GM12892 (cell line): ENCODE data around the gene RALGPS1.

Experiments
- POLR2A ChIP-seq: IDR thresholded peaks from 2 replicates; pipeline ENCODE4 v1.6.1; 2011; ENCODE audit warnings: low read depth, low read length, control low read depth
- POLR2AphosphoS5 ChIP-seq: IDR thresholded peaks from 2 replicates; pipeline ENCODE4 v1.6.1; 2011; ENCODE audit warnings: low read depth, low read length, control low read depth
- TAF1 ChIP-seq: IDR thresholded peaks from 2 replicates; pipeline ENCODE4 v1.6.1; 2011; ENCODE audit warnings: low read depth, mild to moderate bottlenecking, control low read depth, low read length, borderline replicate concordance

- TF ChIP-seq POLR2A = no peak
- TF ChIP-seq TAF1 = no peak
- TF ChIP-seq POLR2AphosphoS5 = no peak
Measured at GRCh38 chr9:127181595-127182190, 267.1 kb downstream of the RALGPS1 start.
